ENCODE results near the gene DDX28.

DNA sequence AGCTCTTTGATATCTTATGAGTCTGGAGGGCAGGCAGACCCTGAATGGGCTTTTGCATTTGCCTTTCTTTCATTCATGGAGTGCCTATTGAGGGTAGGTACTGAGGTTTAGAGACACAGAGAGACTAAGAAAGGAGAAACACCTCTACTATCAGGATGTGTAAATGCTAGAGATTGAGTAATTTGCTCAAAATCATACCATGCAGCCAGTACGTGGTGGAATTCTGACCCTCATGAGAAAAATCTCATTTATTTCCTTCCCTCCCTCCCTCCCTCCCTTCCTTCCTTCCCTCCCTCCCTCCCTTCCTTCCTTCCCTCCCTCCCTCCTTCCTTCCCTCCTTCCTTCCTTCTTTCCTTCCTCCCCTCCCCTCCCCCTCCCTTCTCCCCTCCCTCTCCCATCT lies 43.7 kb upstream of the DDX28 start:
- TF ChIP-seq, protein P1, sequence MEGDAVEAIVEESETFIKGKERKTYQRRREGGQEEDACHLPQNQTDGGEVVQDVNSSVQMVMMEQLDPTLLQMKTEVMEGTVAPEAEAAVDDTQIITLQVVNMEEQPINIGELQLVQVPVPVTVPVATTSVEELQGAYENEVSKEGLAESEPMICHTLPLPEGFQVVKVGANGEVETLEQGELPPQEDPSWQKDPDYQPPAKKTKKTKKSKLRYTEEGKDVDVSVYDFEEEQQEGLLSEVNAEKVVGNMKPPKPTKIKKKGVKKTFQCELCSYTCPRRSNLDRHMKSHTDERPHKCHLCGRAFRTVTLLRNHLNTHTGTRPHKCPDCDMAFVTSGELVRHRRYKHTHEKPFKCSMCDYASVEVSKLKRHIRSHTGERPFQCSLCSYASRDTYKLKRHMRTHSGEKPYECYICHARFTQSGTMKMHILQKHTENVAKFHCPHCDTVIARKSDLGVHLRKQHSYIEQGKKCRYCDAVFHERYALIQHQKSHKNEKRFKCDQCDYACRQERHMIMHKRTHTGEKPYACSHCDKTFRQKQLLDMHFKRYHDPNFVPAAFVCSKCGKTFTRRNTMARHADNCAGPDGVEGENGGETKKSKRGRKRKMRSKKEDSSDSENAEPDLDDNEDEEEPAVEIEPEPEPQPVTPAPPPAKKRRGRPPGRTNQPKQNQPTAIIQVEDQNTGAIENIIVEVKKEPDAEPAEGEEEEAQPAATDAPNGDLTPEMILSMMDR (conservative IDR thresholded peaks at IDR 0.05; ENCODE audit: low read length): no peak
- no peak for TF ChIP-seq EZH2phosphoT487 (IDR thresholded peaks at IDR 0.05; ENCODE audit: borderline replicate concordance)

Measured in Loucy (cell line).